ENCODE measurements around the gene OSBP2.

Gene OSBP2

GRCh38 chr22:30824711-30825110 is 130.0 kb downstream of the OSBP2 start:
- H3F3A ChIP-seq (ENCODE audit: low read depth), result no peaks in the 10 kb centered on the region
- no peaks in the 10 kb centered on the region for H3K27me3 ChIP-seq (ENCODE audit: insufficient read depth, low read length, poor library complexity, severe bottlenecking)
- no peaks in the 10 kb centered on the region for H3K36me3 ChIP-seq (ENCODE audit: insufficient read depth, low read length)
- H3K79me2 ChIP-seq (ENCODE audit: insufficient read depth, low read length), result no peaks in the 10 kb centered on the region
- H3K4me3 ChIP-seq (ENCODE audit: low read length, poor library complexity, severe bottlenecking), result no peak overlapping the region
- no peaks in the 10 kb centered on the region for H4K20me1 ChIP-seq (ENCODE audit: insufficient read depth, low read length, poor library complexity, severe bottlenecking)
- H3K9me2 ChIP-seq (replicated peaks; ENCODE audit: low read depth, low read length), result no peaks in the 10 kb centered on the region
- H2AFZ ChIP-seq (ENCODE audit: low read length), result no peak overlapping the region
- H3K9ac ChIP-seq (ENCODE audit: low read depth, low read length, poor library complexity, severe bottlenecking), result no peak overlapping the region
- TF ChIP-seq CTCF (conservative IDR thresholded peaks at IDR 0.05; ENCODE audit: low read length) (no peak), EZH2phosphoT487 (IDR thresholded peaks at IDR 0.05; ENCODE audit: borderline replicate concordance) (no peak)
- no peak overlapping the region for H3K4me2 ChIP-seq (ENCODE audit: low read depth, low read length, poor library complexity, severe bottlenecking)
- no peaks in the 10 kb centered on the region for H3K9me3 ChIP-seq (ENCODE audit: insufficient read depth, low read depth, low read length)
- no peaks in the 10 kb centered on the region for H3K4me1 ChIP-seq (ENCODE audit: insufficient read depth, low read length, poor library complexity, severe bottlenecking)

GRCh38 chr22:30825711-30826505 is 131.2 kb downstream of the OSBP2 start:
- no peaks in the 10 kb centered on the region for H3K4me1 ChIP-seq (ENCODE audit: insufficient read depth, low read length, poor library complexity, severe bottlenecking)
- no peak overlapping the region for H3K9ac ChIP-seq (ENCODE audit: low read depth, low read length, poor library complexity, severe bottlenecking)
- H3K9me3 ChIP-seq (ENCODE audit: insufficient read depth, low read depth, low read length), result no peaks in the 10 kb centered on the region
- H2AFZ ChIP-seq (ENCODE audit: low read length), result no peak overlapping the region
- no peaks in the 10 kb centered on the region for H3K79me2 ChIP-seq (ENCODE audit: insufficient read depth, low read length)
- H3F3A ChIP-seq (ENCODE audit: low read depth), result no peaks in the 10 kb centered on the region
- no peak for TF ChIP-seq CTCF (conservative IDR thresholded peaks at IDR 0.05; ENCODE audit: low read length)
- no peaks in the 10 kb centered on the region for H3K9me2 ChIP-seq (replicated peaks; ENCODE audit: low read depth, low read length)
- no peaks in the 10 kb centered on the region for H3K36me3 ChIP-seq (ENCODE audit: insufficient read depth, low read length)
- H3K27me3 ChIP-seq (ENCODE audit: insufficient read depth, low read length, poor library complexity, severe bottlenecking), result no peaks in the 10 kb centered on the region
- no peak overlapping the region for H3K4me3 ChIP-seq (ENCODE audit: low read length, poor library complexity, severe bottlenecking)
- H3K4me2 ChIP-seq (ENCODE audit: low read depth, low read length, poor library complexity, severe bottlenecking), result no peak overlapping the region
- no peaks in the 10 kb centered on the region for H4K20me1 ChIP-seq (ENCODE audit: insufficient read depth, low read length, poor library complexity, severe bottlenecking)

DNA sequence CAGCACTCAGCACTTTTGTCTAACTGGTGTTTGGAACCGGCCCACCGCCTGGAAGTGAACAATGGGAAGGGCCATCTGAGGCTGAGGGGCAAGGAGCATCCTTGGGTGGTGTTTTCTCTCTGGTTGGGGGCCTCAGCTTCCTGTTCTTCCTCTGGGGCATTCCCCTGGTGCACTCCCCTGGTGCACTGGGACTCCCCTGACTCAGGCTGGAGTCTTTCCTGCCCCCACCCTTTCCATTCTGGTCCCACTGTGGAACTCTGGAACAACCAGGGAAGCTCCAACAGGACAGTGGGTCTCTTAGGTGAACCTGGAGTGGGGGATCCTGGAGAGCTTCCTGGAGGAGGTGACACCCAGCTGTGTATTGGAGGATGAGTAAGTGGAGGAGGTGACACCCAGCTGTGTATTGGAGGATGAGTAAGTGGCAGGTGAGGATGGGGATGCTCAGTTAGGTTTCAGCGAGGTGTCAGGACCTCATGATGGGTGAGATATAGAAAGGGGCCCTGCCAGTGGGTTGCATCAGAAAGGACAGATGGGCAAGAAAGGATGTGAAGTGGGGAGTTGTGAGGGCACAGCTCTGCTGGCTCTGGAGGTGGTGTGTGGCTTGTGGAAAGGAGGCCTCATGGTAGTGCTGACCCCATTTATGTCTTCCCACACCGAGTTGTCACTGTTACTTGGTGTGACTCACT is 132.1 kb downstream of the OSBP2 start:
- Histone ChIP-seq H3K9me3 (ENCODE audit: insufficient read depth, low read depth, low read length) (no peaks in the 10 kb centered on the region), H3K9me2 (replicated peaks; ENCODE audit: low read depth, low read length) (no peaks in the 10 kb centered on the region), H3K36me3 (ENCODE audit: insufficient read depth, low read length) (no peaks in the 10 kb centered on the region), H3K4me2 (ENCODE audit: low read depth, low read length, poor library complexity, severe bottlenecking) (no peak overlapping the region), H3K9ac (ENCODE audit: low read depth, low read length, poor library complexity, severe bottlenecking) (no peak overlapping the region), H3K27me3 (ENCODE audit: insufficient read depth, low read length, poor library complexity, severe bottlenecking) (no peaks in the 10 kb centered on the region), H2AFZ (ENCODE audit: low read length) (no peak overlapping the region), H4K20me1 (ENCODE audit: insufficient read depth, low read length, poor library complexity, severe bottlenecking) (no peaks in the 10 kb centered on the region), H3K79me2 (ENCODE audit: insufficient read depth, low read length) (no peaks in the 10 kb centered on the region), H3K4me3 (ENCODE audit: low read length, poor library complexity, severe bottlenecking) (no peak overlapping the region), H3K4me1 (ENCODE audit: insufficient read depth, low read length, poor library complexity, severe bottlenecking) (no peaks in the 10 kb centered on the region), H3F3A (ENCODE audit: low read depth) (no peaks in the 10 kb centered on the region)
- TF ChIP-seq CTCF (conservative IDR thresholded peaks at IDR 0.05; ENCODE audit: low read length), result no peak
- no peak for TF ChIP-seq EZH2phosphoT487 (IDR thresholded peaks at IDR 0.05; ENCODE audit: borderline replicate concordance)

All from Loucy (cell line).